MCF 10A (cell line): ENCODE results near the gene CFAP77. TPM values are rescaled to one million over a fixed set of nuclear protein-coding genes. Genes with fewer than 3 reads are reported as not detected.

ENCODE experiments used
- BruUV-seq: library from RNA; stranded (reverse); fragments of 400-500 nt; replicated peaks from 2 replicates; lab custom pipeline; 2021; lab: Mats Ljungman, UMichigan
- CTCF ChIA-PET: fragments of 300-600 bp; sonication (Branson Sonifier 250); formaldehyde crosslinking; extraction: SDS; loops from one replicate; lab custom pipeline; 2021; ENCODE audit warnings: antibody characterized with exemption, inconsistent platforms; lab: Yijun Ruan, JAX
- POLR2A ChIA-PET: fragments of 300-600, 350-650 bp; sonication (Branson Sonifier 250); formaldehyde crosslinking; extraction: SDS; loops from one replicate; lab custom pipeline; 2020; ENCODE audit warnings: antibody characterized with exemption, inconsistent platforms; lab: Yijun Ruan, JAX
- DNase-seq: peaks from one replicate; pipeline ENCODE4 v3.0.0-alpha.2; 2018; ENCODE audit not compliant: unreplicated experiment
- H3K27ac Mint-ChIP-seq: one replicate; pipeline ENCODE4 v1.8.0; 2022; ENCODE audit warnings: mild to moderate bottlenecking, low read depth, mixed read lengths; ENCODE audit not compliant: unreplicated experiment
- H3K27me3 Mint-ChIP-seq: one replicate; pipeline ENCODE4 v1.8.0; 2022; ENCODE audit warnings: mixed read lengths; ENCODE audit not compliant: insufficient read depth, unreplicated experiment
- H3K36me3 Mint-ChIP-seq: one replicate; pipeline ENCODE4 v1.8.0; 2022; ENCODE audit warnings: mild to moderate bottlenecking, moderate library complexity, mixed read lengths; ENCODE audit not compliant: insufficient read depth, unreplicated experiment
- H3K4me1 Mint-ChIP-seq: one replicate; pipeline ENCODE4 v1.8.0; 2022; ENCODE audit warnings: mixed read lengths; ENCODE audit not compliant: insufficient read depth, unreplicated experiment
- H3K4me3 Mint-ChIP-seq: one replicate; pipeline ENCODE4 v1.8.0; 2022; ENCODE audit warnings: mild to moderate bottlenecking, moderate library complexity, mixed read lengths; ENCODE audit not compliant: unreplicated experiment
- H3K9me3 Mint-ChIP-seq: one replicate; pipeline ENCODE4 v1.8.0; 2022; ENCODE audit warnings: mixed read lengths; ENCODE audit not compliant: unreplicated experiment
- intact Hi-C: fragments of 100-400 bp; cut with micrococcal nuclease; formaldehyde crosslinking; loops from 2 replicates; pipeline ENCODE4 v1.14.1; 2022
- total RNA-seq: library from RNA; stranded (reverse); gene quantifications from 2 replicates; pipeline ENCODE4 v1.2.3, GENCODE V29; 2022
- TF ChIP-seq, protein P1 (sequence below): fragments of 200-600 bp; IDR thresholded peaks from one replicate; pipeline ENCODE4 v1.8.0; 2022; ENCODE audit warnings: antibody characterized with exemption, mild to moderate bottlenecking; ENCODE audit not compliant: unreplicated experiment

CFAP77 gene
- total RNA-seq, 1 experiment from 2014 or later: not detected

DNA sequence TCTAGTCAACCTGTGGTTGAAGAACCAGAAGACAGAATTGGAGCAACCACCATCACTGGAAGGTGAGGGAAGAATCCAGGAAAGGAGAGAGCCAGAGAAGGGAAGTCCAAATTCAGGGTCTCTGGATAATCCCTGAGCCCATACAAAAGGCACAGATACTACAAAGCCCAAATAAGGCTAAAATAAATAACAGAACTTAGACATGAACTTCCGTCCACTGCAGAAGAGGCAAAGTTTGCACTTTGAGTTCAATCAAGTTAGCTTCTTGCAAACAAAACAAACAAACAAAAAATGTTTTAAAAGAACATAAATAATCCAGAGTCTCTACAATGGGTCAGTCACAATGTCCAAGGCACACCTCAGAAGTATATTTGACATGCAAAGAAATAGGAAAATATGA, 21.0 kb downstream of the CFAP77 start:
- peaks cover 89% of the 10 kb centered on the region for H3K27me3 Mint-ChIP-seq
- POLR2A ChIA-PET: no interaction called here

DNA sequence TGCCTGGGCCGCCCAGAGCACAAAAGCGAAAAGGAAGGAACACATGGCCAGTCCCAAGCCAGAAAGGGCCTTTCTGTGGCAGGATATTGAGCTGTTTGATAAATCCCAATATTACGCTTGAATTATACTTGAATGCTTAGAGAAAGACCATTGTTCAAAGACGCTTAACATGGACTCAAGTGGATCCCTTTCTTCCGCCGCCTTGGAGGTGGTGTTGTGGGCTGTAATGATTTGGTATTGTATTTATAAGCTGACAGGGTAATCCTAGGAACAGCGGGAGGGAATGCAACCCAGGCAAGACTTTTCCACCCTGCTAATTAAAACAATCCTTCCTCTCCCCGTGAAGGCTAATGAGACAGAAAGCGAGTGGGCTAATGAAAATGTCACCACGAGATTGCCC, 24.9 kb downstream of the CFAP77 start:
- no peaks in the 10 kb centered on the region for H3K9me3 Mint-ChIP-seq
- H3K27me3 Mint-ChIP-seq: peaks cover 77% of the 10 kb centered on the region
- intact Hi-C loops: no loop called here
- DNase-seq: no peak
- H3K27ac Mint-ChIP-seq: no peak overlapping the region
- no TSS peak for BruUV-seq
- no peak overlapping the region for H3K4me3 Mint-ChIP-seq
- TF ChIP-seq, protein P1, sequence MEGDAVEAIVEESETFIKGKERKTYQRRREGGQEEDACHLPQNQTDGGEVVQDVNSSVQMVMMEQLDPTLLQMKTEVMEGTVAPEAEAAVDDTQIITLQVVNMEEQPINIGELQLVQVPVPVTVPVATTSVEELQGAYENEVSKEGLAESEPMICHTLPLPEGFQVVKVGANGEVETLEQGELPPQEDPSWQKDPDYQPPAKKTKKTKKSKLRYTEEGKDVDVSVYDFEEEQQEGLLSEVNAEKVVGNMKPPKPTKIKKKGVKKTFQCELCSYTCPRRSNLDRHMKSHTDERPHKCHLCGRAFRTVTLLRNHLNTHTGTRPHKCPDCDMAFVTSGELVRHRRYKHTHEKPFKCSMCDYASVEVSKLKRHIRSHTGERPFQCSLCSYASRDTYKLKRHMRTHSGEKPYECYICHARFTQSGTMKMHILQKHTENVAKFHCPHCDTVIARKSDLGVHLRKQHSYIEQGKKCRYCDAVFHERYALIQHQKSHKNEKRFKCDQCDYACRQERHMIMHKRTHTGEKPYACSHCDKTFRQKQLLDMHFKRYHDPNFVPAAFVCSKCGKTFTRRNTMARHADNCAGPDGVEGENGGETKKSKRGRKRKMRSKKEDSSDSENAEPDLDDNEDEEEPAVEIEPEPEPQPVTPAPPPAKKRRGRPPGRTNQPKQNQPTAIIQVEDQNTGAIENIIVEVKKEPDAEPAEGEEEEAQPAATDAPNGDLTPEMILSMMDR: no peak
- POLR2A ChIA-PET: no interaction called here
- H3K4me1 Mint-ChIP-seq: no peaks in the 10 kb centered on the region
- no peaks in the 10 kb centered on the region for H3K36me3 Mint-ChIP-seq
- CTCF ChIA-PET: no interaction called here

More for the DNA sequence above, 21.0 kb downstream of the CFAP77 start:
- Mint-ChIP-seq H3K4me1 (no peaks in the 10 kb centered on the region), H3K36me3 (no peaks in the 10 kb centered on the region), H3K9me3 (no peaks in the 10 kb centered on the region), H3K27ac (no peak overlapping the region), H3K4me3 (no peak overlapping the region)
- CTCF ChIA-PET: no interaction called here
- BruUV-seq: no TSS peak
- intact Hi-C loops: no loop called here
- no peak for DNase-seq
- TF ChIP-seq, protein P1: no peak

DNA sequence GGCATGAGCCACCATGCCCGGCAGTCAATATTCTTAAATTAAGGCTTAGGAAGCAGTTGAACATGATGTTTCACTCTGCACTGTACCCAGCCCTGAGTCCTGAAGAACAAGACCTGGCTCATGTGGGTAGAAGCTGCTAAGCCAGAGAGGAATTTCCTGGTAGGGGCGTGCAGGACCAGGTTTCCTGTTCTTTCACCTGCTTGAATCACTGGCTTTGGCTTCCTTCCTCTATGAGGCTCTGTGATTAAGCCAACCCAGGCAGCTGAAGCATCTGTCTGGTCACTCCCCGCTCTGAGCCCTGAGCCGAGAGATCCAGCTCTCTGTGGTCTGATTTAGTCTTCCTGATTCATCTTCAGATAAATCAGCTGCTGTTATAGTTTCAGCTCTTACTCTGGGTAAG, 29.1 kb downstream of the CFAP77 start:
- ChIA-PET CTCF (interaction anchor here (0.6 to 0.7 kb wide), 2 partner anchors 42 to 1465 kb away, joined by 3 to 4 read pairs; no protein-coding TSS in a partner anchor), POLR2A (no interaction called here)
- DNase-seq: no peak
- intact Hi-C loops: no loop called here
- Mint-ChIP-seq H3K4me3 (no peak overlapping the region), H3K36me3 (no peaks in the 10 kb centered on the region), H3K9me3 (no peaks in the 10 kb centered on the region), H3K27ac (no peak overlapping the region), H3K27me3 (peaks cover 68% of the 10 kb centered on the region), H3K4me1 (no peaks in the 10 kb centered on the region)
- TF ChIP-seq, protein P1: no peak
- BruUV-seq: no TSS peak

DNA sequence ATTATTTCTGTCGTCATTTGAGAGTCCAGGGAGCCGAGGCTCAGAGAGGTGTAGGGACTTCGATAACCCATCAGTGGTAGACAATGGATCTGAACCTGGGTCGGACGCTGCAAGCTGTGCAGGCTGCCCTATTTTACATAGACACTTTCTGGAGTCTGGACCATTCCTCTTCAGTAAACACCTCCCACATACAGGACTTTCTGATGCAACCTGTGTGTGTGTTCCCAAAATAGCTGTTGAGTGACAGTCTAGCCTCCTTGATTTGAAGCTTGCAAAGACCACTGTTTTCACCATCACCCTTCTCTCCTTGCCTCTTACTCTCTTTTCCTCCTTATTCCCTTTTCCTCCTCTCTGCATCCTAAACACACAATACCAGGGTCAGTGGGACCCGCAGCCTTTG, 30.7 kb downstream of the CFAP77 start:
- Mint-ChIP-seq H3K4me1 (no peaks in the 10 kb centered on the region), H3K4me3 (no peak overlapping the region), H3K27ac (no peak overlapping the region), H3K36me3 (no peaks in the 10 kb centered on the region), H3K27me3 (peaks cover 68% of the 10 kb centered on the region), H3K9me3 (no peaks in the 10 kb centered on the region)
- DNase-seq: no peak
- CTCF ChIA-PET: no interaction called here
- POLR2A ChIA-PET: no interaction called here
- TF ChIP-seq, protein P1: no peak
- BruUV-seq: no TSS peak
- intact Hi-C loops: no loop called here
